ENCODE data around the gene IL17F.

IL17F gene

DNA sequence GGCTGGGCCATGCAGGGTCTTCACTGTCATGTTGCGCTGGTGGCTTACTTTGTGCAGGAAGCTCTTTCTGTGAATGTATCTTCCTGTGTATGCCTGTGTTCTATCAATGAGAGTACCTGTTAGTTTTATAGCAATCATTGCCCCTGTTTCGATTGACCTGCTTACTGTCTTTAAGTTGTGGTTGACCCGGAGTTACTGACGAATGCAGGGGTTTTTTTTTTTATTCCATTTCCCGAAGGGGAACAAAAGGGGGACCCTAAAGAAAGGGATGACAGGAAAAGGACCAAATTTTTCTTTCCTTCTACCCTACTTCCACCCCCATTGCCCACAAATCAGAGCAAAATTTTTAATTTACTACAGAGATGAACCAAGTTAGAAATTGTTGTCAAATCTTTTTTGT is at the start of gene IL17F:
TSS of gene IL17F (minus strand) at position 101 of the 400 bp plus-strand sequence. CDS start at position 30, 71 bp downstream.
- DNase-seq (no peak), ATAC-seq (no peak)
- H3K4me3 Mint-ChIP-seq: no peak within 1 kb of the TSS
- no peak within 1 kb of the TSS for H3K27ac Mint-ChIP-seq
- H3K27me3 Mint-ChIP-seq: peaks cover 44% of the 10 kb centered on the region
- no peaks in the 10 kb centered on the region for H3K4me1 Mint-ChIP-seq
- H3K9me3 Mint-ChIP-seq: no peaks in the 10 kb centered on the region

GRCh38 chr6:52293067-52293466 is 48.8 kb upstream of the IL17F start:
- DNase-seq: no peak
- Mint-ChIP-seq H3K4me1 (peaks cover 50% of the 10 kb centered on the region), H3K27me3 (no peaks in the 10 kb centered on the region), H3K9me3 (peaks cover 0 to 8% of the 10 kb centered on the region in 2 donors), H3K27ac (no peak overlapping the region), H3K4me3 (no peak overlapping the region)
- ATAC-seq: no peak

DNA sequence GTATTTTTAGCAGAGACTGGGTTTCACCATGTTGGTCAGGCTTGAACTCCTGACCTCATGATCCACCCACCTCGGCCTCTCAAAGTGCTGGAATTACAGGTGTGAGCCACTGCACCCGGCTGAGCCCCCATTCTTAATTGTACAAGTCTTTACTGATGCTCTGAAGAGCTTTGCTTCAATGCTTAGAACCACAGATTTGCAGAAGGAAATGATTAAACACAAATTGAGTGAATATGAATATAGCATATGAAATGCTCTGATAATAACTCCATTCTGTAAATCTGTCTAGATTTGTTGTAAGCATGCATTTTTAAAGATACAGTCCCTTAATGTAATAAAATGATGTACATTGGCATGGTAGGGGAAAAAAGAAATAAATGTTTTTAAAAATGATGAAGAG is 44.5 kb upstream of the IL17F start:
- ATAC-seq: no peak
- H3K27me3 Mint-ChIP-seq: no peaks in the 10 kb centered on the region
- no peaks in the 10 kb centered on the region for H3K9me3 Mint-ChIP-seq
- H3K4me3 Mint-ChIP-seq: no peak overlapping the region
- H3K4me1 Mint-ChIP-seq: peaks cover 32% of the 10 kb centered on the region
- no peak overlapping the region for H3K27ac Mint-ChIP-seq
- DNase-seq: no peak

GRCh38 chr6:52288216-52288615 is 43.9 kb upstream of the IL17F start:
- no peak overlapping the region for H3K27ac Mint-ChIP-seq

GRCh38 chr6:52286798-52287432 is 42.6 kb upstream of the IL17F start:
- Mint-ChIP-seq H3K27ac (peak overlapping the region in 1 of 2 donors; percentile 55), H3K27me3 (no peaks in the 10 kb centered on the region), H3K4me3 (peak overlapping the region in 1 of 2 donors; percentile 44), H3K4me1 (peaks cover 43% of the 10 kb centered on the region), H3K9me3 (no peaks in the 10 kb centered on the region)
- ATAC-seq (no peak), DNase-seq (peak; percentile 45 to 72)

More at GRCh38 chr6:52288216-52288615, 43.9 kb upstream of the IL17F start:
- Mint-ChIP-seq H3K4me1 (peaks cover 35% of the 10 kb centered on the region), H3K4me3 (no peak overlapping the region), H3K9me3 (no peaks in the 10 kb centered on the region), H3K27me3 (no peaks in the 10 kb centered on the region)
- no peak for ATAC-seq
- DNase-seq: no peak

GRCh38 chr6:52285177-52286068 is 41.1 kb upstream of the IL17F start:
- H3K27ac Mint-ChIP-seq: peak overlapping the region in 1 of 2 donors; percentile 22
- ATAC-seq (peak; percentile 26), DNase-seq (no peak)
- H3K27me3 Mint-ChIP-seq: no peaks in the 10 kb centered on the region
- H3K4me3 Mint-ChIP-seq: no peak overlapping the region
- peaks cover 49% of the 10 kb centered on the region for H3K4me1 Mint-ChIP-seq
- no peaks in the 10 kb centered on the region for H3K9me3 Mint-ChIP-seq

DNA sequence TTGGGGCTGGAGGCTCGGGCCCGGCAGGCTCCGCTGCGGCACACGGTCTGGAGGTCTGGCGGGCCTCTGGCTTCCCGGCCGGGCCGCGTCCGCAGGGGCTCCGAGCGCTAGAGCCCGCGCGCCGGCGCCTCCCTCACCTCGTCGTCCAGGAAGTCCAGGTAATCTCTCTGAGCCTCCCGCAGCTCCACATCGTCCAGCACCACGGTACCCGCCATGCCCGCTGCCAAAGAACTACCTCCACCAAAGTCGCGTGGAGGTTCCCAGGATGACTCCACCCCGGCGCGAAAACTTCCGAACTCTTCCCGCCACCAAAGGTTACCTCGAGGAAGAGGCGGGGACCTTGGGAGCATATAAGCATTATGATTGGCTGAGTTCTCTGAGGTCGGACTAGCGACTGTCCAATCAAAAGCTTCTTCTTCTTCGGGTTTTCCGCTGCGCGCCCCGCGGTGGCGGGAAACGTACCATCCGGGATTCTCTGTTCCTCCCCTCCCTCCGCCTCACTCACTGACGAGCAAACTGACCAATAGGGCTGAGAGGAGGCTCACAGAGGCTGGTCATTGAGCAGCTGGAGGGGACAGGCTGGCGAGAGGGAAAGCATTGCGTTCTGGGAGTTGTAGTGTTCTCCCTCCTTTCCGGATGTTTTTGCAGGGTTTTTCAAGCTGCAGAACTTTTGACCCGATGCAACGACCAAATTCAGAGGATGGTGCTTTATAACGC is 40.3 kb upstream of the IL17F start, which contains the start of gene MCM3:
TSS of gene MCM3 (minus strand) at position 283 of the 717 bp plus-strand sequence. CDS start at position 215, 68 bp downstream.
- DNase-seq: peak; percentile 95 to 99
- Mint-ChIP-seq H3K9me3 (no peaks in the 10 kb centered on the region), H3K4me3 (peak within 1 kb of the TSS in 1 of 2 donors; percentile 76), H3K4me1 (peaks cover 54% of the 10 kb centered on the region), H3K27ac (peak within 1 kb of the TSS in 1 of 2 donors; percentile 63), H3K27me3 (no peaks in the 10 kb centered on the region)
- ATAC-seq: peak; percentile 98

- peaks cover 54% of the 10 kb centered on the region for H3K4me1 Mint-ChIP-seq
- no peaks in the 10 kb centered on the region for H3K9me3 Mint-ChIP-seq
- H3K27ac Mint-ChIP-seq: peak overlapping the region in 1 of 2 donors; percentile 63
- H3K27me3 Mint-ChIP-seq: no peaks in the 10 kb centered on the region
- DNase-seq (no peak), ATAC-seq (peak; percentile 2)
- H3K4me3 Mint-ChIP-seq: no peak overlapping the region
These were observed 39.8 kb upstream of the IL17F start for GRCh38 chr6:52284131-52284459.

DNA sequence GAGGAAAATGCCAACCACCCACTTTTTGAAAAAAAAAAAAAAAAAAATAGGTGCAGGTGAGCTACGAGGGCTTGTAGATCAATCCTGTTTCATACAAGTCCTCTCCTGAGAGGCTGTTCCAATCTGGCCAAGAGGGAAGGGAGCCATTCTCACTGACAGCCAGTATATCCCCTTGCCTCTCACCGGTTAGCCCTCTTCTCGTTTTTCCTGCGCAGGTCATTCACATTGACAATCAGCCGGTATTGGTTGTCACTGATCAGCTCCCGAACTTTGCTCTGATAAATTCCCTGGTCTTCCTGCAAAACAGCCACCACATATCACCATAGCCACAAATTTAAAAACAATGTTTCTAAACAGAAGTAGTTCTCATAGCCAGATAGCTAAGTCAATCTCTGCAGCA is 38.8 kb upstream of the IL17F start:
- peak overlapping the region in 1 of 2 donors; percentile 76 for H3K4me3 Mint-ChIP-seq
- H3K27me3 Mint-ChIP-seq: no peaks in the 10 kb centered on the region
- DNase-seq: no peak
- H3K9me3 Mint-ChIP-seq: no peaks in the 10 kb centered on the region
- peaks cover 62% of the 10 kb centered on the region for H3K4me1 Mint-ChIP-seq
- ATAC-seq: no peak
- H3K27ac Mint-ChIP-seq: peak overlapping the region; percentile 70 to 80

- no peak for DNase-seq
- Mint-ChIP-seq H3K27ac (no peak overlapping the region), H3K4me3 (no peak overlapping the region), H3K4me1 (peaks cover 42% of the 10 kb centered on the region), H3K9me3 (no peaks in the 10 kb centered on the region), H3K27me3 (no peaks in the 10 kb centered on the region)
- ATAC-seq: no peak
These were observed 31.8 kb upstream of the IL17F start for GRCh38 chr6:52276130-52276529.

GRCh38 chr6:52271852-52272460 is 27.7 kb upstream of the IL17F start:
- H3K9me3 Mint-ChIP-seq: no peaks in the 10 kb centered on the region

GRCh38 chr6:52263709-52264540 is 19.6 kb upstream of the IL17F start:
- H3K27ac Mint-ChIP-seq: peak overlapping the region in 1 of 2 donors; percentile 72
- peak; percentile 78 for ATAC-seq
- peak; percentile 67 to 78 for DNase-seq
- H3K27me3 Mint-ChIP-seq: no peaks in the 10 kb centered on the region
- H3K9me3 Mint-ChIP-seq: no peaks in the 10 kb centered on the region
- no peak overlapping the region for H3K4me3 Mint-ChIP-seq
- peaks cover 17% of the 10 kb centered on the region for H3K4me1 Mint-ChIP-seq

More at GRCh38 chr6:52271852-52272460, 27.7 kb upstream of the IL17F start:
- Mint-ChIP-seq H3K27me3 (no peaks in the 10 kb centered on the region), H3K4me3 (no peak overlapping the region), H3K4me1 (peaks cover 21% of the 10 kb centered on the region), H3K27ac (no peak overlapping the region)
- DNase-seq: no peak
- ATAC-seq: no peak

DNA sequence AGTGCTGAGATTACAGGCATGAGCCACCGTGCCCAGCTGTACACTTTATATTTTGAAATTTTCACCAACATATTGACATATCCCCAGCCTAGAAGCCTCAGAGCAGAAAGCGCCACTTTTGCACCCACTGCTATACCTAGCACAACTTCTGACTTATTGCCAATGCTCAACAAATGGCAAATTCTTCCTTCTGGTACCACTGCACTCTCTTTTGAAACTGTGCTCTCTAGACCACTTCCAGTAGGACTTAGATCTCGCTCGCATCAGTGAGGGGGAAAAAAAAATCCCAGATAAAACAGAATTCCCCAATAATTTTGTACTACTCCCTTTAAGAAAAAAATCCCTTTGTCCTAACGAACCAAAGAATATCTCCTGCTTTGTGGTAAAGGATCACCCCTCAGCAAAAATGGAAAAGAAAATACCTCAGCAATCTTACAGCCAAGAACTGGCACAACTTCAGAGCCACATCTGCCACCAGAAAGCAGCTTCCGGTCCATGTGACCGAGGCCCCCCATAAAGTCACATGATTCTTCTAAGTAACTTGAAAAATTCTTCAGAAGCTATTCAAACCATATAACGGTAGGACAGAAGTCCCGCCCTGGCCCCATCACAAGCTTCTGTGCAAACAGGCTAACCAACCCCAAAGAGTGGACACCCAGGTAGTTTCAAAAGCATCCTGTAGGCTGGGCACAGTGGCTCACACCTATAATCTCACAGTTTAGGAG is 18.5 kb upstream of the IL17F start:
- no peak for DNase-seq
- H3K9me3 Mint-ChIP-seq: no peaks in the 10 kb centered on the region
- peak overlapping the region in 1 of 2 donors; percentile 67 for H3K27ac Mint-ChIP-seq
- no peak overlapping the region for H3K4me3 Mint-ChIP-seq
- ATAC-seq: no peak
- no peaks in the 10 kb centered on the region for H3K27me3 Mint-ChIP-seq
- peaks cover 17% of the 10 kb centered on the region for H3K4me1 Mint-ChIP-seq

- H3K27me3 Mint-ChIP-seq: no peaks in the 10 kb centered on the region
- no peak overlapping the region for H3K27ac Mint-ChIP-seq
- peaks cover 17% of the 10 kb centered on the region for H3K4me1 Mint-ChIP-seq
- no peak for DNase-seq
- no peaks in the 10 kb centered on the region for H3K9me3 Mint-ChIP-seq
- H3K4me3 Mint-ChIP-seq: no peak overlapping the region
- no peak for ATAC-seq
These were observed 16.9 kb upstream of the IL17F start for GRCh38 chr6:52261229-52261628.
